NCI-H748 (cell line): ENCODE data around the gene MRM2.
"Not testable (repeated sequence)": the region's sequence is repeated elsewhere in the genome, so short reads cannot be mapped to it uniquely, and the experiment has no call there.

Source experiments
- DNase-seq: peaks from one replicate; lab custom pipeline; 2025; ENCODE audit not compliant: unreplicated experiment; lab: John Stamatoyannopoulos, UW

Gene MRM2

DNA sequence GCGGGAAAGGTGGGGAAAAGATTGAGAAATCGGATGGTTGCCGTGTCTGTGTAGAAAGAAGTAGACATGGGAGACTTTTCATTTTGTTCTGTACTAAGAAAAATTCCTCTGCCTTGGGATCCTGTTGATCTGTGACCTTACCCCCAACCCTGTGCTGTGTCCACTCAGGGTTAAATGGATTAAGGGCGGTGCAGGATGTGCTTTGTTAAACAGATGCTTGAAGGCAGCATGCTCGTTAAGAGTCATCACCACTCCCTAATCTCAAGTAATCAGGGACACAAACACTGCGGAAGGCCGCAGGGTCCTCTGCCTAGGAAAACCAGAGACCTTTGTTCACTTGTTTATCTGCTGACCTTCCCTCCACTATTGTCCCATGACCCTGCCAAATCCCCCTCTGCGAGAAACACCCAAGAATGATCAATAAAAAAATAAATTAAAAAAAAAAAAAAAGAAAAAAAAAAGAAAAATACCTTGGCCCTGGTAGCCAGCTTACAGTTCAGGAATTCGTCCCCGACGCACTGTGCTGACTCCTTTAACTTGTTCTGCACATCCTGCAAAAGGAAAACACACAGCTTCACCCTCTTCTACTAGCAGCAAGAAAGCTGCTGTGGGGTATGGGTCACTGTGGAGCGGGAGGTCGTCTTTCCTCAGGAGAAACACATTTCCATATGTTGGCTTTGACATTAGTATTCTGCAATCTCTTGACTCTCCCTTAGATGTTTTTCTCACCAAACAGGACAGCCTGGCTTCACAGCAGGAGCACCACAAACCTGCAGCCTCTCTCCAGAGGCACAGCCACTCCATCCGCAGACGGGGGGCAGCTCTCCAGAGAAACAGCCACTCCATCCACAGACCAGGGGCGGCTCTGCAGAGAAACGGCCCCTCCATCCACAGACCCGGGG is 27.3 kb upstream of the MRM2 start:
- DNase-seq, result not testable (repeated sequence)

GRCh38 chr7:2266911-2267310 is 24.9 kb upstream of the MRM2 start:
- DNase-seq, result no peak

- DNase-seq, result no peak
Observed at GRCh38 chr7:2264158-2264557, 22.2 kb upstream of the MRM2 start.

GRCh38 chr7:2263176-2263575 is 21.2 kb upstream of the MRM2 start:
- no peak for DNase-seq

GRCh38 chr7:2261611-2262010 is 19.6 kb upstream of the MRM2 start:
- DNase-seq, result no peak

- DNase-seq, result peak; percentile 27
Observed at GRCh38 chr7:2260820-2261219, 18.8 kb upstream of the MRM2 start.

GRCh38 chr7:2259480-2259879 is 17.5 kb upstream of the MRM2 start:
- no peak for DNase-seq

DNA sequence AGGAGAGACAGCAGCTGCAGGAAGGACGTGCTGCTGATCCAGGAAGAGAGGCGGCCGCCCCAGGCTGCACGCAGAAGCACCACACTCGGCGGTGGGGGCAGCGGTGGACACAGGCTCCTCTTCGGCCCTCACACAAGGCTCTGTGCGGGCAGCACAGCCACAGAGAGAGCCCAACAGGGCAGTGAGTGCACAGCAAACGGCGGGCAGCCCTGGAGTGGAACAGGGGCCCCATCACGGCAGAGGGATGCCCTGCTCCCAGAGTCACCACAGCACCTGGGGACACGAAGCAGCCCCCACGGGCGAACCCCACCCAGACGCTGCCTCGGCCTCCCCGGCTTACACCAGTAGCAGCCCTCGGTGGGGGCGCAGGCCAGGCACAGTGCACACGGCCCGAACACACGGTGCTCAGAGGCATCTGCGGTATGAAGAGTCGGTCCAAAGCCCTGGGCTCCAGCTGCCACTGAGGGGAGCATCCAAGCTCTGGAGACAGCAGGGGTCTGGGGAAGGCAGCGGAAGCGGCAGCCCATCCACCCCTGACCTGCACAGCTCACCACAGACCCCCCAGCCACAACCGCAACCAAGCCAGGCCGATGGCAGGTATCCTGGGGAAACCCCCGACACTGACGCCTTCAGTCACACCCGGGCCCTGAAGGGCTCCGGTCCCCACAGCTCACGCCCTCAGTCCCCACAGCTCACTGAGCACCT is 16.8 kb upstream of the MRM2 start:
- DNase-seq, result no peak

- DNase-seq, result no peak
Observed at GRCh38 chr7:2257651-2258050, 15.6 kb upstream of the MRM2 start.

GRCh38 chr7:2257046-2257551 is 15.1 kb upstream of the MRM2 start:
- no peak for DNase-seq

- no peak for DNase-seq
Observed at GRCh38 chr7:2256306-2257045, 14.5 kb upstream of the MRM2 start.

- no peak for DNase-seq
Observed at GRCh38 chr7:2255145-2256139, 13.4 kb upstream of the MRM2 start.

DNA sequence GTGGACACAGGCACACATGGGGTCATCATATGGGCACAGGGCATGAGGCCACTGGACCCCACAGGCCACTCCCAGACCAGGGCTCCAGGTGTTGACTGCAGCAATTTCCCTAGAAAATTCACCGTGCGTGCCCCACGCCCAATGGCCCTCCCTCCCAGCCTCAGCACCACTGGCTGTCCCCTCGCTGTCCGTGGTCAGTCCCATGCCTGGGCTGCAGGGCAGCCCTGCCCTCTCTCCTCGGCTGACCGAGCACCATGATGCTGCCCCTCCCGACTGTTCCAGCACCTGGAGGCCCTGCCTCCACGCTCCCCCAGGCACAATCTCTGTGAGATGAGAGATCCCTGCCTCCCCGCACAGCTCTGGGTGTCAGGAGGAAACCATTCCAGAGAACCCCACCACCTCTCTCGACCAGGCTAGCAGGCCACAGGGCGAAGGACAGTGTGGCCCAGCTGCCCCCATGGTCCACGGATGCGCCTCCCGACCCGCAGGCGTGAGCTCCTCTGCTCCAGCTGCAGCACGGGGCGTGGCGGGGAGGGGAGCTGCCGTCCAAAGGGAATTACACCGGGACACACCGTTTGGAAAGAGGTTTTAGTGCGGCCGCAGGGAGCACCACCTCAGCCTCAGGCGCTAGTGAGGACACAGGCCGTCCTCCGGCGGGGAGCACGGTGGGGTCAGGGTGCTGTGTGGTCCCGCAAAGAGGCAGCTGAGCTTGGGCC is 12.6 kb upstream of the MRM2 start:
- no peak for DNase-seq

- no peak for DNase-seq
Observed at GRCh38 chr7:2253525-2254244, 11.7 kb upstream of the MRM2 start.

DNA sequence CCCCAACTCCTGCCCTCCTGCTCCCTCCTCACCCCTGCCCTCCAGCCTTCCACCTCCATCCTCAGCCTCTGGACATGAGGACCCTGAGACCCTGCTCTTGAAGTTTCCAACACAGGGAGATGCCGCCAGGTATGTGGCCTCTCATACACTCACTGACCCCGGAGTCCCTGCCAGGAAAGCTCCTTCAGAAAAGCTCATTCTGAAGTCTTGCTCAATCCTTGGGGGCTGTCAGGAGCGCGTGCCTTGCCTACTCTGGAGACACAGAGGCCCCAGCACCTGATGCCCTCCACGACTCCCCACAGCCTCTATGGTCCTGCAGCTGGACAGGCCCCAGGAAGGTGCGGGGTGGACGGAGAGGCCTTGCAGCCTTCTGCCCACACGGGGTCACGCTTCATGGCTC is 11.0 kb upstream of the MRM2 start:
- DNase-seq, result no peak

DNA sequence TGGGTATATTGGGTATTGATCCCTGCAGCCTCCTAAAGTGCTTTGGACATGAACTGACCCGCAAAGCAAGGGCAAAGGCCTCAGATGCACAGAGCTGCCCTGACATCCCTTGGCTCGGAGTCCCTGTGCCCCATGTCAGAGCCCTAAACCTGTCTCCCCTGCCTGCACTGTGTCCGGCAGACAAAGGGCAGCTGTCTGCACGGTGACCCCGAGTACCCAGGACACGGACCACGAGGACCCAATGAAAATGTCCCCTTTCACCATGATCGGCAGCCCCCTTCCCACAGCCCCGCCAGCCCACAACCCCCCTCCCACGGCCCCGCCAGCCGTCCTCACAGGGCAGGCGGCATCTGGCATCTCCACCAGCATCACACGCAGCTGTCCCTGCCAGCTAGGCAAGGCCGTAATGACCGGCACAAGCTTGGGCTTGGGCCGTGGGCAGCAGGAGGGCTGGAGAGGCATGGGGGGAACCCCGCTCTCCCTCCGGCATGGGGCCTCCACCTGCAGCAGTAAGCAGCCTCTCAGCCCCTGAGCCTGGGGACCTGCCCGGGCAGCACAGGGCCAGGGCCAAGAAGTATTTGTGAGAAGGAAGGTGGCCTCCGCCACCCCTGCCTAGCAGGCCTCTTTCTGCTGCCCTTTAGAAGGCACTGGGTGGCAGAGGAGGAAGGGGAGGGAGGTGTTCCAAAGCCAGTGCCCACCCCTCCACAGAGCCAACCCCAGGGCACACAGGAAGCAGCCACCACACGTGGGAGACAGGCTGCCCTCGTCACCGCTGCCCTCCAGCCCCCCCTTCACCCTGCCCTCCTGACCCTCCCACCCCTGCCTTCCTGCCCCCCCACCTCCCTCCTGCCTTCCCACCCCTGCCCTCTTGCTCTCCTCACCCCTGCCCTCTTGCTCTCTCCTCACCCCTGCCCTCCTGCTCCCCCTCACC is 10.1 kb upstream of the MRM2 start:
- DNase-seq, result no peak

DNA sequence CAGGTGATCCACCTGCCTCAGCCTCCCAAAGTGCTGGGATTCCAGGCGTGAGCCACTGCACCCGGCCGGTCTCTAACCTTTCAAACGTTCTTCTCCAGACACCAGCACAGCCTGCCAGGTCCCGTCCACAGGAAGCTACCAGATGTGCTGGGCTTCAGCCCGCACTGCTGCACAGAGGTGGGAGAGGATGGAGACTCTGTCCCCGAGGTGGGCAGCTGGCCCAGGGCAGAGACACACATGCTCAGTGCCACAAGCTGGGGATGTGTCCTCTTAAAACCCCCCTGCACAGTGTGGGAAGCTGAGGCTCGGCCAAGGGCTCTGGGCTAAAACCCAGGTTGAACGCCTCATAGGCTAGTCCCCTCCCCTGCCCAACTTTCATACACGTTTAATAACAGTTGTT is 9.4 kb upstream of the MRM2 start:
- DNase-seq, result no peak

GRCh38 chr7:2249744-2250323 is 7.8 kb upstream of the MRM2 start:
- no peak for DNase-seq
